SIG-M5 treated with dmso at 0.1 percent for 504 hours (cell line): ENCODE data around the gene HOXC5.

Experiments used
- DNase-seq: peaks from one replicate; lab custom pipeline; 2025; ENCODE audit not compliant: unreplicated experiment; lab: John Stamatoyannopoulos, UW

Gene HOXC5

DNA sequence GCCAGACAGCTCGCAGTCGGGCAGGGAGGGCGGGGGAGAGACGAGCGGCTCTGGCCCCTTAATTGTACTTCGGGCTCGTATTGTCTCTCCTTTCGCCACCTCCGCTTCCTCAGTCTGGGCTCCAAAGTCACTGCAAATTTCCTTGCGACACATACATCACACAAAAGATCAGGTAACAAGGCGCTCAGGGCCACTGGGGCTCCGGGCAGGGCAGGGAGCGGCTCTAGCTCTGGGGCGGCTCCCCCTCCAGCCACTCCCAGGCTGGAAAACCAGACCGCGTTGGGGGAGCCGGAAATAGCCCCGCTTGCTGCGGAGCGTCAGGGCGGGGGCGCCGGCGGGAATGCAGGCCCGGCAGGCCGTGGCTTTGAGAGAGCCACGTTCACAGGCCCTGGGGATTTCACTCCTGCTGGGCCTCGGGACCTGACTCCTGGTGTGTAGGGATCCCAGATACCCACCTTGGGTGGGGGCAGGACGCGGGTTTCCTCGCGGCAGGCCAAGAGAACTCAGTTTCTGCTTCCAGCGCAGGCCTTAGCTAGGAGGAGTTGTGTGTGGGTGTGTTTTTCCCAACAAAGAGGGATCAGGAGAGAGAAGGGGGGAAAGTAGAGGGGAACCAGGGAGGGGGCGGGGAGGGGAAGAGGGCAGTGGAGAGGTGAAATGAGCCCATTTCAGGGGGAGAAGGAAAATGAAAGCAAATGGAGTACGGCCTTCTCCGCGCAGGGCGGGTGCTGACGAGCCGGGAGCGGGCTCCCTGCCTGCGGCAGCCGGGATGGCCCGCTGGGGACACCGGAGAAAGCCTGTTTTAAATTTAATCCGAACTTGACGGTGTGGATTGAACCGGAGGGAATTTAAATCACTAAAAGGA lies 37.2 kb upstream of the HOXC5 start:
- DNase-seq = peak; percentile 47

- DNase-seq = no peak
Measured at GRCh38 chr12:53996240-53997203, 36.3 kb upstream of the HOXC5 start.

- no peak for DNase-seq
Measured at GRCh38 chr12:53997204-53998109, 35.4 kb upstream of the HOXC5 start.

GRCh38 chr12:53998110-53998899 lies 34.5 kb upstream of the HOXC5 start:
- no peak for DNase-seq

DNA sequence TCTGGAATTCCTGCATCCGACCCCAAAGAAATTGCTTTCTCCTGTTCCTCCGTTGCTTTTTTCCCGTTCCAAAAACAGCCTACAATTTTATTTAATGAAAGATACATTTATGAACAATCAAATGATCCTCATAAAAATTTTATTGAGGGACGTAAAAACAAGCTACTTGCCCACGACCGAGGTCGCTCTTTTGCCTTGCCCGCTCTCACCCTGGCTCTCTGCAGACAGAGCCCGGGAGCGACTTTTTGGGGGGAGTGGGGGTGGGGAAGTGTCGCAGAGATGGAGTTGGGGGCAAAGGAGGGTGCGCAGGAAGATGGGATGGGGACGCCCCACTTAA lies 34.0 kb upstream of the HOXC5 start:
- DNase-seq = no peak

DNA sequence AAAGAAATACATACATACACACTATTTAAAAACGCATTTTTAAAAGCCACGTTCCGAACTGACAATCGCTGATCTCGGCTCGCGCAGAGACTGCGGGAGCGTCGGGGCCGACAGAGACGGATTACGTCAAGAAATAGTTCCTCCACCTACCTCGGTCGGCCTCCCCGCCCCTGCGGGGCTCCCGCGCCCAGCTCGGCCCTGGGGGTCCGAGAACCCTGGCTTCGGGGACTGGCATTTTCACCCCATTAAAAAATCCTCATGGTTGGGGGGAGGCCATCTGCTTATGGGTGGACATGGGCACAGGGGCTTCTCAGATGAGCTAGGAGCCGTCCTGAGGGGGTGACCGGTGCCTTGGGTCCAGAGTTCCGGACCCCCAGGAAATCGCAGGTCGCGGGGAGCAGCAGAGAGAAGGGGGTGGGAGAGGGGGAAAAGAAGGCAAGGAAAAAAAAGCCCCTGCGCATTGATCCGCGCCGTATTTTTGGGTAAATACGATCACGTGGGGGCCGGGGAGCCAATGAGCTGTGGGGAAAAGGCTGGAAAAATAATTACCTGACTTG lies 33.2 kb upstream of the HOXC5 start:
- peak; percentile 48 for DNase-seq

DNA sequence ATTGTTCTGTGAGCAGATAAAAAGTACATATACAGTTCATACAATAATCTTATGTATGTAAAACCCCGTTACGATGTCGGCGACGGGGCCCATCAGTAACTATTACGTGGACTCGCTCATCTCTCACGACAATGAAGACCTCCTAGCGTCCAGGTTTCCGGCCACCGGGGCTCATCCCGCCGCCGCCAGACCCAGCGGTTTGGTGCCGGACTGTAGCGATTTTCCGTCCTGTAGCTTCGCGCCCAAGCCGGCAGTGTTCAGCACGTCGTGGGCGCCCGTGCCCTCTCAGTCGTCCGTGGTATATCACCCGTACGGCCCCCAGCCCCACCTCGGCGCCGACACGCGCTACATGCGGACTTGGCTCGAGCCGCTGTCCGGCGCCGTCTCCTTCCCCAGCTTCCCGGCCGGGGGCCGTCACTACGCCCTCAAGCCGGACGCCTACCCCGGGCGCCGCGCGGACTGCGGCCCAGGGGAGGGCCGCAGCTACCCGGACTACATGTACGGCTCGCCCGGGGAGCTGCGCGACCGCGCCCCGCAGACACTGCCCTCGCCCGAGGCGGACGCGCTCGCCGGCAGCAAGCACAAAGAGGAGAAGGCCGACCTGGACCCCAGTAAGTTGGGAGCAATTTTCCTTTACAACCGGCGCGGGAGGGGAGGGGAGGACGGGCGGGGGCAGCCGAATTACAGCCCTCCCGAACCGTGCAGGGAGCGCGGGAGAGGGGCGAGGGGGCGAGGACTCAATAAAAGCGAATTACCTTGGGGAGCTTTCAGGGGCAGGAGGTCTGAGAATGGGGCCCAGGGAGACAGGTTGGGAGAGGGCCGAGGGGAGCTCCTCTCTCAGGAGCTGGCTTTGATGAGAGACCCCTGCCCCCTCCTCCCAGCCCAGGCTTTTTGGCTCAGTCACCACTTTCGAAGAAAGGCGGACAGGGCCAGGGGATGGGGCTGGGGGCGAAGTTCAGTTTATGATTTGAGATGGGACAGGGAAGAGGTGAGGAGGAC lies 32.4 kb upstream of the HOXC5 start, which contains the start of gene HOXC9:
HOXC9 (plus strand) TSS at position 46 of the 999 bp plus-strand sequence; CDS start at position 74, 28 bp downstream.
- no peak for DNase-seq

DNA sequence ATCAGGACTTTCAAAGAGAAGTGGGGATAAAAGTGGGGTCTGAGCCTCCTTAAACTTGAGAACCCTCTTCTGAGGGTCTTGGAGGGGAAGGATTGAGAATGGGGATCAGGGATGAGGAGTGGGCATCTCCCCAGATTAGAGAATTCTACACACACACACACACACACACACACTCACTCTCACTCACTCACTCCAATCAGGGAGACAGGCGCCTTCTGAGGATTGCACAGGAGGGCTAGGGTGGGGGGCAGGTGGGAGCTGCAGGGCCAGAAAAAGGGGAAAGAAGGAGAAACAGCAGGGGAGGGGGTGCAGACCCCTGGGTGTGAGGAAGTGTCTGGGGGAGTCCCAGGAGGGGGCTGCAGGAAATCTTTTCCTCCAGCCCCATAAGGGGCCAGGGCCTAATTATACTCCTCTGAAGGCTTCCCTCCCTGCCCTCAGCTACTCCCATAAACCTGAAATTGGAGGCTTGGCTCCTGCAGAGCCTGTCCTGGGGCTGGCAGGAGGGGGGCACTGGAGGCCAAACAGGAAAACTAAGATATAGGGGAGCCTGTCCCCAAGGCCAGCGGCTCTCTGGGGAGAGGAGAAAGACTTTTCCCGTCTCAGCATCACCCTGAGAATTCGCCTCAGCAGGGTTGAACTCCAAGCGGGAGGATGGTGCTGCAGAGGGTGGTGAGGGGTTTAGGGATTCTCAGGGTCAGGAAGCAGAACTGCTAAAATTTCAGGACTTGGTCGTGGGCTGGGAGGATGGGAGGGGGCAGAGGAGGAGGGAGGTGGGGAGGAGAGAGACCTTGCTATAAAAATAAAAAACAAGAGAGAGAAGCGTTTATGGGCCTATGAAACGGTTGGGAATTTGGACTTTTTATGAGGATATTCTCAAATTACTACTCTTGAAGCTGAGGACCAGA lies 31.3 kb upstream of the HOXC5 start:
- no peak for DNase-seq

DNA sequence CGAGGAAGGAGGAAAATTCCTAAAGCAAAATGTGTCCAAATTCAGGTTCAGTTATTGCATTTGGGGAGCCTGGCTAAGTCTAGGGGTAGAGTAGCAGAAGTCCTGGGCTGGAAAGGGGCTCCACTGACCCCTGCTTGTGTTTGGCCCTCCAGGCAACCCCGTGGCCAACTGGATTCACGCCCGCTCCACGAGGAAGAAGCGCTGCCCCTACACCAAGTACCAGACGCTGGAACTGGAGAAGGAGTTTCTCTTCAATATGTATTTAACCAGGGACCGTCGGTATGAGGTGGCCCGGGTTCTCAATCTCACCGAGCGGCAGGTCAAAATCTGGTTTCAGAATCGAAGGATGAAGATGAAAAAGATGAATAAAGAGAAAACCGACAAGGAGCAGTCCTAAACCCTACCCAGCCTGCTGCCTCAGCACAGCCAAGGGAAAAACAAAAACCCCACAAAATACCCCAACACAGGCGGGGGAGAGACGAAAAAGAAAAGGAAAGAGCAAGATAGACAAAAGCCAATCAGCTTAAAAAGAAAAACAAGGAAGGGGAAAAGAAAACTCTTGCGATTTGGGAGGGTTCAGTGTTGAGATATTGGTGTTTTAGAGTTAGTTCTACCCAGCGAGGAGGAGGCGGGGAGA lies 30.5 kb upstream of the HOXC5 start:
- DNase-seq = no peak

- no peak for DNase-seq
Measured at GRCh38 chr12:54002915-54003389, 29.9 kb upstream of the HOXC5 start.

DNA sequence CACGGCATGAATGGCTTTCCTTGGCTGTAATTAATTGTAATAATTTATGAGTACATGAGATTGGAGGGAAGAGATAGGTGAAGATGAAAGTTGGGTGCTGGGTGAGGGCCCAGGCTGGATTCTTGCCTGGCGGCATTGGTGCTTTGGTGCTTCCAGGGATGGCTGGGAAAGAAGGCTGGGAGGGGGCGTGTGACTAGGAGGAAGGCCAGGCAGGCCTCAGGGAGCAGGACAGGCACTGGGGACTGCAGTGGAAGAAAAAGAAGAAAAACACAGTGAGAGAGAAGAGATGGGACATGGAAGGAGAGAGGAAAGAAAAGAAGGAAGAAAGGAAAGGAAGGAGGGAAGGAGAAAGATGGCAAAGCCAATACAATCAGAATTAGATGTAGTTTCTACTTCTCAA lies 29.2 kb upstream of the HOXC5 start:
- no peak for DNase-seq

DNA sequence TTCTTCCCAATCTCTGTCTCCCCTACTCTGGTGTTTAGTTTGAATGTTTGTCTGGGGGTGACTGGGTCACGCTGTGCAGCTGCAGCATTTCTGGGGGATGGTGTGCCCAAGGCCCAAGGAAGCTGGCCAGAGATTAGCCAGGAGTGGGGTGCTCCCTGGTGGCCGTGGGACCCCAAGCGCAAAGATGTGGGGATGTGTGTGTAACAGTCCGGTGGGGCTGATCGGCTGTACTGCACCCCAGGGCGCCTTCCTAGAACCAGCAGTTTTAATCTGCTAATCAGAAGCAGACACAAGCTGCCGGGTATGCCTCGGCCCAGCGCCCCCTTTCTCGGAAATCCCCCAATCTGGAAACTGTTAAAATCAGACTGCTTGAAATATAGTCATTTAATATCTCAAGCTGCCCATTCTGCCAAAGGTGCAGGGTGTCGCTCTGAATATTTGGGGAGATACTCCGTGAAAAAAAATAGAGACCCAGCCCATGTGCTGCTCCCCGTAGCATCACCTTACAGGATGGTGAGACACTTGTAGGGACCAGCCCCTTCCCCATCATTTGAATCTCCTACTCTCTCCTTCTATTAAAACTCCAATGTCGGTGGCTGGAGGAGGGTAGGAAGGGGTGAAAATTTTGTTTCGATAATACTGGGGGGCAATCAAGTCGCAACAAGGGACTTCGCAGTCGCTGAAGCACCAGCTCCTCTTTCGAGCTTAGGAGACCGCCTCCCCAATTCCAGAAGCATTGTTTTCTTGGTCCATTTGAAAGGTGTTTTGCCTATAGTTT lies 28.6 kb upstream of the HOXC5 start:
- DNase-seq = no peak

DNA sequence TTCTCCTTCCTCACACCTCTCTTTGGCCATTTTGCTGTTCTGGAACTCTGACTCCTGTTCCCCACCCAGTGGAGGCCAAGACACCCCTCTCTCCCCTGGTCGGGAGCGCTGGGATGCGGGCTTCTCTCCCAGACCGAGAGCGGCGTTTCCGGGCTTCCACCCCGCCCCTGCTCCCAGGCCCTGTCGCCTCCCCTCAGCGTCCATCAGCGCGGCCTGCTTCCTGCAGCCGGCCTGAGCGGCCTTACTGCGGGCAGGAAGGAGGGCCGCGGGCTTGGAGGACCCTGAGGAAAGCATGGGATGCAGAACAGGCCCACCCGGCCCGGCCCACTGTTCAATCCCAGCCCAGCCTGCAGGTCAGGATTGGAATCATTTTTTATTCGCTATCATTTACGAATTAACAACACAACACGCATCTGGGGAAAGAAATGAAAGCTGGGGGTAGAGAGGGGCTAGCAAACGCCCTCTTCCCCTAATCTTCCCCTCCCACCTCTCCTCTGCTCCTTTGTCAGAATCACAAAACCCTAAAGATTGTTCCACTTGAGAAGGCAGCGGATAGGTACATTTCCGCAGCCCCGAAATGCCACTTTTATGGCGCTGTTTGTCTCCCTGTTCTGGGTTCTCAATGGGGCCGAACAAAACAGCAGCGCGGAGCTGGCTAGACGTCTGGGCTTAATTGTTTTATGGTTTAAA lies 27.9 kb upstream of the HOXC5 start:
- no peak for DNase-seq

GRCh38 chr12:54005531-54005852 lies 27.4 kb upstream of the HOXC5 start:
- no peak for DNase-seq

GRCh38 chr12:54005853-54006558 lies 26.8 kb upstream of the HOXC5 start:
- peak; percentile 70 for DNase-seq
